GM12892 (cell line): ENCODE measurements around the gene SSBP4.

Experiments
- POLR2A ChIP-seq: IDR thresholded peaks from 2 replicates; pipeline ENCODE4 v1.6.1; 2011; ENCODE audit warnings: low read depth, low read length, control low read depth
- POLR2AphosphoS5 ChIP-seq: IDR thresholded peaks from 2 replicates; pipeline ENCODE4 v1.6.1; 2011; ENCODE audit warnings: low read depth, low read length, control low read depth

GRCh38 chr19:18423258-18424020, 4.2 kb downstream of the SSBP4 start:
- no peak for TF ChIP-seq POLR2A
- TF ChIP-seq POLR2AphosphoS5: no peak
